Pancreas (tissue), 10 donors: Measurements from ENCODE around the gene FAP. TPM values are rescaled to one million over a fixed set of nuclear protein-coding genes. Genes with fewer than 3 reads are reported as not detected.

Source experiments
- ATAC-seq, 4 donors: fragments of 200-7000 bp; cut with Tn5 transposase; one replicate each; pipeline versions ENCODE4 v1.8.0 to v1.9.1; 2020; ENCODE audit warnings: mild to moderate bottlenecking in 4 of 4, moderate library complexity in 4 of 4
- DNase-seq, 6 donors: peaks; one replicate each; pipeline ENCODE4 v3.0.0-alpha.2; 2020
- FAIRE-seq: peaks from 2 replicates; lab custom pipeline; 2012; peaks lifted over from hg19 to GRCh38; lab: Jason Lieb, UNC
- H3K27ac ChIP-seq, 4 donors: fragments of 200-600 bp; sonication (generic); 1 replicate in 3 of 4; 2 replicates in 1 of 4; pipeline versions ENCODE4 v1.5.0 to v1.8.0; 2020
- H3K27me3 ChIP-seq, 4 donors: fragments of 200-600 bp; one replicate each; pipeline ENCODE4 v1.8.0; 2021
- H3K36me3 ChIP-seq, 3 donors: fragments of 200-600 bp; sonication (generic) in 1 of 3; one replicate each; pipeline versions ENCODE4 v1.5.0 to v1.8.0; 2020 to 2021
- H3K4me1 ChIP-seq, 3 donors: fragments of 200-600 bp; one replicate each; pipeline ENCODE4 v1.8.0; 2021
- H3K4me3 ChIP-seq, 4 donors: fragments of 200-600 bp; sonication (generic) in 2 of 4; one replicate each; pipeline versions ENCODE4 v1.5.0 to v1.8.0; 2020 to 2021
- H3K9me3 ChIP-seq, 4 donors: fragments of 200-600 bp; one replicate each; pipeline ENCODE4 v1.8.0; 2021
- CTCF ChIP-seq, 4 donors: fragments of 200-600 bp; sonication (generic) in 3 of 4; IDR thresholded peaks; one replicate each; pipeline versions ENCODE4 v1.5.0 to v1.8.0; 2021; ENCODE audit warnings: antibody characterized with exemption in 4 of 4
- WGBS, 2 donors: extraction: QIAGEN DNeasy Blood & Tissue Kit; methylation state at CpG; one replicate each; pipeline ENCODE4 v1.1.7; 2013; 5-methylcytosine and 5-hydroxymethylcytosine counted together
- intact Hi-C, 3 donors: fragments of 100-400 bp; cut with DNase I; formaldehyde crosslinking; loops; one replicate each; pipeline versions ENCODE4 v1.11.1 to v1.14.2; 2022
- polyA plus RNA-seq, 2 donors: library from polyadenylated mRNA; stranded (reverse); fragments of 200-250 nt; gene quantifications; one replicate each; pipeline ENCODE4 v1.2.3, GENCODE V29; 2013
- total RNA-seq, 6 donors: library from RNA; stranded (reverse); fragmentation: NEBNext Ultra II Directional in 4 of 6; extraction: Animal tissue kit (Norgen Biotek cat#: 25700) in 4 of 6; gene quantifications; one replicate each; pipeline versions ENCODE4 v1.2.1 to v1.2.4, GENCODE V29; 2021 to 2023
- donor health status: healthy with polysubstance abuse.
- donor health status: DM: no; HTN: no; CAD: no; lungs with moderate emphysema.
- donor health status: DM: no; HTN: no; CAD: no.
- donor health status: control.
- donor health status: control.
- donor health status: Bipolar disorder and iron deficiency.
- donor health status: DM: yes; HTN: yes; CAD: no.
- donor health status: DM: no; HTN: no; CAD: no.
- donor health status: DM: no; HTN: no; CAD: no.
- donor health status: DM: yes; HTN: yes; CAD: no.

Gene FAP
- total and polyA plus RNA-seq, 8 donors, result 0.98 to 38.1 (median 8.4) TPM

DNA sequence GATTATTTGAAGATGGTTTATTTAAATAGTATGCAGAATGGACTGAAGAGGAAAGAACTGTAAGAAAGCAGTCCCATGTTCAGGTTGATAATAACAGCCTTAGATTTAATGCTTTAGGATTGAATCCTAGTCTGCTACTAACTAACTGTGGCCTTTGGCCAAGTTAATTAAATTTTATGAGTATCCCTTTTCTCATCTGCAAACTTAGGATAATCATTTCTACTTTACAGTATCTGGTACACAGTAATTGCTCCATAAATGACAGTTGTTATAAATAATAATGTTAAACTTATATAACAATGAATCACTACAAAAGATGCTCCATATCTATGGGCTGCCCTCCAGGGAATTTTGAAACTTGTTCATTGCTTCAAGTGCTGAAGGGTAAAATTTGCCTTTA, 41.0 kb downstream of the FAP start:
- intact Hi-C loops, result no loop called here
- FAIRE-seq (no peak), ATAC-seq (no peak), DNase-seq (no peak)
- Histone ChIP-seq H3K4me1 (no peaks in the 10 kb centered on the region), H3K27me3 (no peaks in the 10 kb centered on the region), H3K4me3 (no peak overlapping the region), H3K27ac (no peak overlapping the region), H3K9me3 (no peaks in the 10 kb centered on the region), H3K36me3 (no peaks in the 10 kb centered on the region)
- no peak for TF ChIP-seq CTCF (IDR thresholded peaks at IDR 0.05)

- no peak for FAIRE-seq
Observed at GRCh38 chr2:162200636-162201035, 42.6 kb downstream of the FAP start.

DNA sequence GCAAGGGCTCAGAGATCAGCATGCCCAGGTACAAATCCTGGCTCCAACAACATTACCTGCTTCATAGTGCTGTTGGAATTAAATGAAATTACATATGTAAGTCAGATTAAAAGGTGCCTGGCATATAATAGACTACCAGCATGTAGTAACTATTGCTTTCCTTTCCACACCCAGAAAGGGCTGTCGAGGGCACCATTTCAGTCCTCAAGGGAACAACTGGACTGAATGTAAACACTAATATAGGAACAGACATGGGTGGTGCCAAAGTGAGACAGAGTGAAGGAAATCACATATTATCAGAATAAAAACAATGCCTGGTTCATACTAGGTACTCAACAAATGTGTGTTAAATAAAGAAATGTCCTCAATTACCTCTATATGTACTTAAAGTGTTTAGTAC, 43.3 kb downstream of the FAP start:
- FAIRE-seq, result no peak

More at GRCh38 chr2:162200636-162201035, 42.6 kb downstream of the FAP start:
- TF ChIP-seq CTCF (IDR thresholded peaks at IDR 0.05), result no peak
- H3K27ac ChIP-seq, result no peak overlapping the region
- H3K27me3 ChIP-seq, result no peaks in the 10 kb centered on the region
- no peak overlapping the region for H3K4me3 ChIP-seq
- no peaks in the 10 kb centered on the region for H3K36me3 ChIP-seq
- DNase-seq (no peak), ATAC-seq (no peak)
- no peaks in the 10 kb centered on the region for H3K9me3 ChIP-seq
- H3K4me1 ChIP-seq, result no peaks in the 10 kb centered on the region
- WGBS, 2 donors, result 57 to 82% methylated on average over 1 of the region's 1 CpG
- intact Hi-C loops, result no loop called here

DNA sequence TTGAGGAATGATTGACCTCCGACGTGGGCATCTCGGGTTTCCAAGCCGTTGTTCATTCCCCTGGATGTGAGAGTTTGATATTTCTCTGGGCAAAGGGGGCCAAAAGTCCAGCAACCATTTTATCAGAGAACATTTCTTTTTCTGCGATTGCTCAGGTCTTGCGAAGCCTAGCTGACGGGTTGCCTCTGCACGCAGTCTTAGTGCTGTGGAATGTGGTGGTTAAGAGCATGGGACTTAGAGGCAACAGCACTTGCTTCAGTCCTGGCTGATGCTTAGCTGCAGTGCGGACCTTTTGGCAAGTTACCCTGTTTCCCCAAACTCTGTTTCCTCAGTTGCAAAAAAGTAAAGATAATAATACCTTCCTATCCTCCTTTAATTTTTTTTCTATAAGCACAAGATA, 45.0 kb downstream of the FAP start:
- no peak for TF ChIP-seq CTCF (IDR thresholded peaks at IDR 0.05)
- intact Hi-C loops, result no loop called here
- WGBS, 2 donors, result 70 to 79% methylated on average over 9 of the region's 9 CpGs

More for the DNA sequence above, 43.3 kb downstream of the FAP start:
- no peak for TF ChIP-seq CTCF (IDR thresholded peaks at IDR 0.05)
- no peak for ATAC-seq
- Histone ChIP-seq H3K36me3 (no peaks in the 10 kb centered on the region), H3K27me3 (no peaks in the 10 kb centered on the region), H3K4me1 (no peaks in the 10 kb centered on the region), H3K27ac (no peak overlapping the region), H3K4me3 (no peak overlapping the region), H3K9me3 (no peaks in the 10 kb centered on the region)
- intact Hi-C loops, result no loop called here
- no peak for DNase-seq
- 54 to 76% methylated on average over 1 of the region's 1 CpG for WGBS, 2 donors

DNA sequence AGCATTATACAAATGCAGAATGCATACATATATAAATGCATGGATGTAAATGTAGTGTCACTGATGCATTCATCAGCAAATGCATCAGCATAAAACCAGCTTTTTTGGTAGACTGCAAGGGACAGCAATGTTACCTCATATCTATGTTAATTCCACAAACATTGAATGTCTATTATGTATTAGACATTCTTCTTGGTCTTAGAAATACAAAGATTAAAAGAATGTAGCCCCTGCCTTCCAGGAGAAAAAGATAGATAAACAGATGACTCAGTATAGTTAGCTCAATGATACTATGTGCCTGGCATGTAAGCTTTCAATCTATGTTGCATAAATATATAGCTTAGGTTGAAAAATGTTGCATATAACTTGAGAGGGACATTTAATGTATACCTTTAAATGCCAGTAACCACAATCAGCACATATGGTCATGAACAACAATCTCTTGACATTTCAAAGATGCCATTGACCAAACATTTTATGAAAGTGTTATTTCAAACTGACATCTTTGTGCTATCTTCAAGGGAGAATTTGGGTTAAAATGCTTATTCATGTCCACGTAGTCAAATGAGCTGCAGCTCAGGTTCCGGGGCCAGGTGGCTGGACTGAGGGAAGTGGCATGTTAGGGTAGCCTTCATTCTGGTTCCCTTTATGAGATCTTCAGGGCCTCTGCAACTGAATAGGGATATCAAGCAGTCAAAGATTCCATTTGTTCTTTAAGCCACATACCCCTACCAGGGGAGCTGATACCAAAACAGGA, 46.0 kb downstream of the FAP start:
- FAIRE-seq, result no peak
- Histone ChIP-seq H3K4me1 (no peaks in the 10 kb centered on the region), H3K36me3 (no peaks in the 10 kb centered on the region), H3K27ac (no peak overlapping the region), H3K9me3 (no peaks in the 10 kb centered on the region), H3K4me3 (no peak overlapping the region), H3K27me3 (no peaks in the 10 kb centered on the region)
- ATAC-seq, result no peak
- DNase-seq, result no peak
- 72 to 76% methylated on average over 2 of the region's 2 CpGs for WGBS, 2 donors
- TF ChIP-seq CTCF (IDR thresholded peaks at IDR 0.05), result no peak
- intact Hi-C loops, result no loop called here

More for the DNA sequence above, 45.0 kb downstream of the FAP start:
- Histone ChIP-seq H3K27ac (no peak overlapping the region), H3K9me3 (no peaks in the 10 kb centered on the region), H3K4me3 (no peak overlapping the region), H3K4me1 (no peaks in the 10 kb centered on the region), H3K27me3 (no peaks in the 10 kb centered on the region), H3K36me3 (no peaks in the 10 kb centered on the region)
- no peak for DNase-seq
- no peak for ATAC-seq
- no peak for FAIRE-seq
